GM08714 (cell line): ENCODE data around the gene CNGB1.
"Not testable (repeated sequence)": the region's sequence is repeated elsewhere in the genome, so short reads cannot be mapped to it uniquely, and the experiment has no call there.

Experiments
- H3K4me3 ChIP-seq: fragments of 200-500 bp; sonication (Bioruptor generic); 2 replicates; pipeline ENCODE4 v1.5.1; 2014; ENCODE audit warnings: mild to moderate bottlenecking, low read length, inconsistent platforms
- ZNF274 ChIP-seq: IDR thresholded peaks from 2 replicates; pipeline ENCODE4 v1.6.1; 2012; ENCODE audit warnings: mild to moderate bottlenecking, low read depth, low read length

Gene CNGB1

GRCh38 chr16:57993438-57993837, 22.5 kb upstream of the CNGB1 start:
- TF ChIP-seq ZNF274: no peak
- no peak overlapping the region for H3K4me3 ChIP-seq

- no peak for TF ChIP-seq ZNF274
Measured at GRCh38 chr16:57992084-57992483, 21.2 kb upstream of the CNGB1 start.

GRCh38 chr16:57991551-57992059, 20.7 kb upstream of the CNGB1 start:
- no peak for TF ChIP-seq ZNF274
- H3K4me3 ChIP-seq: no peak overlapping the region

More at GRCh38 chr16:57992084-57992483, 21.2 kb upstream of the CNGB1 start:
- H3K4me3 ChIP-seq: no peak overlapping the region

DNA sequence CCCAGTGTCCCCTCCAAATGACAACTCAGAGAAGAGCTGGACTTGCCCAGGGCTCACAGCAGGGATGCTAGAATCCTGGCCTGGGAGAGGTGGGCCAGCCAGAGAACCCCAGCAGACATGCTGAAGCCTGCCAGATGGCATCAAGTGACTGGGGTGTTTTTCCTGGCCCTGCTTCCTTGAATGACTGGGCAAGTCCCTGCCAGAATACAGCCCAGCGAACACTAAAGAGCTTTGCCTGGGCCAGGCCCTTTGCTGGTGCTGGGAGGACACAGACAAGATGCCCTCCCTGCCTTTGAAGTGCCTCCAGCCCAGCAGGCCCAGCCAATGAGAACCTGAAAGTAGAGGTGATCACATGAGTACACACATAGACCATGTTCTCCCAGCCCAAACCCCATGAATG, 18.0 kb upstream of the CNGB1 start:
- no peak for TF ChIP-seq ZNF274
- no peak overlapping the region for H3K4me3 ChIP-seq

- H3K4me3 ChIP-seq: no peak overlapping the region
- no peak for TF ChIP-seq ZNF274
Measured at GRCh38 chr16:57987441-57988177, 16.7 kb upstream of the CNGB1 start.

- TF ChIP-seq ZNF274: no peak
- no peak overlapping the region for H3K4me3 ChIP-seq
Measured at GRCh38 chr16:57986196-57986595, 15.3 kb upstream of the CNGB1 start.

DNA sequence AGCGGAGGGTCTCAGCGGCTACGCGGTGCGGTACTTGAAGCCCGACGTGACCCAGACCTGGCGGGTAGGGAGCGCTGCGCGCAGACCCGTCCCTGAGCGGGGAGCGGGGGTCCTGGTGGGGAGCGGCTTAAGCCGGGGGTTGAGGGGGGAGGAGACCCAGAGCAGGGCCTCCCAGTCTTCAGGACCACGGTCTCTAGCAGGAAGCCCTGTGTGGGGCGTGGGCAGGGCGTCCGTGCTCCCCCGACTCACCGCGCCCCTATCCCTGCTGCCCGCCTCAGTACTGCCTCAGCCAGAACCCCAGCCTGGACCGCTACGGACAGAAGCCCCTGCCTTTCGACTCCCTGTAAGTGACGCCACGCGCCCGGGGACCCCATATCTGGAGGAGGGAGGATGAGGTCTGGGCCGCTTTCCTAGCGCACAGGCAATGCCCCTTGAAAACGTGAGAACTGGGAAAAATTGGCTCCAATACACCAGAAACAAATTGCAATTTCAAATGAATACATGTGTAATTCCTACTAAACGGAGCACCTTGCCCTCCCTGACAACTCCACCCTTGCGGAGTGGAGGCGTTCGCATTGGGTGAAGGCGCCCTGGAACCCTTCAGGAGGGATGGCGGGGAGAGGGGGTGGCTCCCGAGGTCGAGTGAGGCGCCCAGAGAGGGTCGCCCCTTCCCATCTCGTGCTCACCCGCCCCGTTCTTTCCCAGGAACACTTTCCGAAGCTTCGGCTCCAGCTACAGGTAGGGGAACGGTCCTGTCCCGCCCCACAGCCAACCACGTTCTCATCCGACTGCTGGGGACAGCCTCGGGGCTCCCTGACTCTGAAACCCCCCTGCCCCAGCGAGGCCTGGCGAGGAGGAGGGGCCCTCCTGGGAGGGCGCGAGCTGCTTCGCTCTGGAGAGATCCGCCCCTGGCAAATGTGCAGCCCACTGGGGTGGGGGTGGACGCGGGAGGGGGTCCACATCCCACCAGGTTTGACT, 14.6 kb upstream of the CNGB1 start:
- H3K4me3 ChIP-seq: no peak overlapping the region; the same call in 1 of the 2 replicates
- TF ChIP-seq ZNF274: no peak

DNA sequence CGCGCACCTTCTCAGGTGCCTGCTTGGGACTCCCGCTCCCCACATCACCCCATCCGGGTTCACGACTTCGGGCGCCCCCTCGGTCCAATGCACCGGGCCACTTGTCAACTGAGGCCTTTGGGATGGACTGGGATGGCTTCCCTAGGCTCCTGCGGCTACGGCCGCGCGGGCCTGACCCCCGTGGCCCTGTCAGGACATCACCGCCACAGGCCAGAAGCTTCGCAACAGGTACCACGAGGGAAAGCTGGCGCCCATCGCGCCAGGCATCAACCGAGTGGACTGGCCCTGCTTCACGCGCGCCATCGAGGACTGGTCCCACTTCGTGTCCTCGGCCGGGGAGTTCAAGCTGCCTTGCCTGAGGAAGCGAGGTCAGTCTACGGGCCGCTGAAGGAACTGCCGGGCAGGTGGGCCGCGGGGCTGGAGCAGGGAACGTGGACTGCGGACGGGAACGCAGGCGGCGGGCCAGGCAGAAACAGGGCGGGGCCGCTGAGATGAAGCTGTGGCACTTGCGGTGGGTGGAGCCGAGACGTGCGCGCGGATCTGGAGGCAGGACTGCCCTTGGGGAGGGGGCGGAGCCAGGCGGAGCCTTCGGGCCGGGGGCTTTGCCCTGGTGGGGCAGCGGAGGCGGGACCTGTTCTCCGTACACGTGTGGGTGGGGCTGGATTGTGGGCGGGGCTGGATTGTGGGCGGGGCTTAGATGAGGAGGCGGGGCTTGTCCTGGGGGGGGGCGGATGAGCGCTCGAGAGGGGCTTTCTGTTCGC, 13.7 kb upstream of the CNGB1 start:
- no peak for TF ChIP-seq ZNF274
- H3K4me3 ChIP-seq: peak overlapping the region; percentile 10; the same call in 1 of the 2 replicates

GRCh38 chr16:57982385-57982784, 11.5 kb upstream of the CNGB1 start:
- no peak for TF ChIP-seq ZNF274

DNA sequence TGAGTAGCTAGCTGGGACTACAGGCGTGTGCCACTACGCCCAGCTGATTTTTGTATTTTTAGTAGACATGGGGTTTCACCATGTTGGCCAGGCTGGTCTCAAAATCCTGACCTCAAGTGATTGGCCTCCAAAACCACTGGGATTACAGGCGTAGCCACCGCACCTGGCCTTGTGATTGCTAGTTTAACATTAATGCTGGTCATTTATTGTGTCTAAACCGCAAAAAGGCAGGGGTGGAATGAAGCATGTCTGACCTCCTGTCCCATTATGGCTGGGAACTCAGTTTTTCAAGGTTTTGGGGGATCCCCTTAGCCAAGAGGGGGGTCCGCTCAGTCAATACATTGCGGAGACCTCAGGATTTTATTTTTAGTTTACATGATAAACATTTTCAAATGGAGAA, 10.7 kb upstream of the CNGB1 start:
- no peak for TF ChIP-seq ZNF274
- no peak overlapping the region for H3K4me3 ChIP-seq

More at GRCh38 chr16:57982385-57982784, 11.5 kb upstream of the CNGB1 start:
- no peak overlapping the region for H3K4me3 ChIP-seq

- no peak for TF ChIP-seq ZNF274
- H3K4me3 ChIP-seq: no peak overlapping the region
Measured at GRCh38 chr16:57979006-57979585, 8.2 kb upstream of the CNGB1 start.

- not testable (repeated sequence) for H3K4me3 ChIP-seq
Measured at GRCh38 chr16:57978070-57978465, 7.1 kb upstream of the CNGB1 start.

GRCh38 chr16:57977418-57978069, 6.6 kb upstream of the CNGB1 start:
- no peak overlapping the region for H3K4me3 ChIP-seq
- no peak for TF ChIP-seq ZNF274

DNA sequence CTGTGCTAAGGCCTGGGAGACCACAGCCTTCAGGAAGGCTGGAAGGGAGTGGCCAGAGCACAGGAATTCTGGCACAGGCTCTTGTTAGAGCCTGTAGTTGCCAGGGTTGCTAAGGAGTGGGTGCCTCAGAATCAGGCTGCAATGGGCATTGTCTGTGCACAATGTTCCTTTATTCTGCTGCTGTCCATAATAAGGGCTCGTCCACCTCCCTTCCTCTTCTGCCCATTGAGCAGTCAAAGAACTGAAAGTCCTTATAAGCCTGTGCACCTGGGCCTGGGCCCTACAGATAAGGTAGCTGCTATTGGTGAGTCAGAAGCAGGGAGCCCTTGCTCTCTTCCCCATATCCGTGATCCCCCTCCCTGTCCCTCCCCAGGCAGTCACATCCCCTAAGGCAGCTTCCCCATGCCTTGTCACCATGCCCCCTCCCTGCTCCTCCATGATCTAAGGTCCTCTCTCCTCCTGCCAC, 5.4 kb upstream of the CNGB1 start:
- TF ChIP-seq ZNF274: no peak
- H3K4me3 ChIP-seq: no peak overlapping the region
